Tongue (tissue), 2 donors: ENCODE measurements around the gene GFY. TPM values are rescaled to one million over a fixed set of nuclear protein-coding genes. Genes with fewer than 3 reads are reported as not detected.
A peak's percentile ranks its signal among the peaks of the same experiment; 100 is the strongest.
"Not testable (repeated sequence)": the region's sequence is repeated elsewhere in the genome, so short reads cannot be mapped to it uniquely, and the experiment has no call there.

Source experiments
- DNase-seq: peaks from one replicate; pipeline ENCODE4 v3.0.0-alpha.2; 2015
- total RNA-seq: library from RNA; depleted of rRNA; stranded (reverse); fragments of >200 nt; gene quantifications from one replicate; pipeline ENCODE4 v1.2.3, GENCODE V29; 2014

GFY gene
- total RNA-seq, 1 donor from 2014 or later = not detected

- DNase-seq = not testable (repeated sequence)
Measured at GRCh38 chr19:49444100-49444700, 19.0 kb downstream of the GFY start.

GRCh38 chr19:49445997-49446396 lies 20.8 kb downstream of the GFY start:
- no peak for DNase-seq

GRCh38 chr19:49447485-49448431 lies 22.6 kb downstream of the GFY start:
- peak; percentile 42 for DNase-seq

- DNase-seq = no peak
Measured at GRCh38 chr19:49448432-49448786, 23.2 kb downstream of the GFY start.

- no peak for DNase-seq
Measured at GRCh38 chr19:49450405-49450804, 25.2 kb downstream of the GFY start.

- peak; percentile 99 for DNase-seq
Measured at GRCh38 chr19:49451430-49452181, 26.4 kb downstream of the GFY start, which contains the start of gene PIH1D1. Gene PIH1D1, minus strand, starts transcription at chr19:49451814. Its CDS starts 240 bp downstream, at chr19:49451574.

GRCh38 chr19:49453013-49453756 lies 28.0 kb downstream of the GFY start, which contains the start of gene ALDH16A1:
Gene ALDH16A1, plus strand, starts transcription at chr19:49453225. Its CDS starts 107 bp downstream, at chr19:49453332.
- peak; percentile 99 for DNase-seq

GRCh38 chr19:49453757-49454240 lies 28.6 kb downstream of the GFY start:
- DNase-seq = no peak

- DNase-seq = peak; percentile 61
Measured at GRCh38 chr19:49455773-49456172, 30.6 kb downstream of the GFY start.

- no peak for DNase-seq
Measured at GRCh38 chr19:49456326-49456725, 31.1 kb downstream of the GFY start.

- no peak for DNase-seq
Measured at GRCh38 chr19:49458567-49458903, 33.3 kb downstream of the GFY start.

GRCh38 chr19:49459388-49459787 lies 34.2 kb downstream of the GFY start:
- DNase-seq = no peak

- DNase-seq = not testable (repeated sequence)
Measured at GRCh38 chr19:49461130-49461529, 35.9 kb downstream of the GFY start.

- no peak for DNase-seq
Measured at GRCh38 chr19:49461656-49462055, 36.5 kb downstream of the GFY start.

- no peak for DNase-seq
Measured at GRCh38 chr19:49462492-49462891, 37.3 kb downstream of the GFY start.

- no peak for DNase-seq
Measured at GRCh38 chr19:49463960-49464740, 39.0 kb downstream of the GFY start.

- DNase-seq = no peak
Measured at GRCh38 chr19:49465371-49465770, 40.2 kb downstream of the GFY start.

- DNase-seq = no peak
Measured at GRCh38 chr19:49468199-49468598, 43.0 kb downstream of the GFY start.

GRCh38 chr19:49468746-49469447 lies 43.7 kb downstream of the GFY start:
- DNase-seq = peak; percentile 93
